ENCODE results near the gene DLX3.
A peak's percentile ranks its signal among the peaks of the same experiment; 100 is the strongest.

DLX3 gene

DNA sequence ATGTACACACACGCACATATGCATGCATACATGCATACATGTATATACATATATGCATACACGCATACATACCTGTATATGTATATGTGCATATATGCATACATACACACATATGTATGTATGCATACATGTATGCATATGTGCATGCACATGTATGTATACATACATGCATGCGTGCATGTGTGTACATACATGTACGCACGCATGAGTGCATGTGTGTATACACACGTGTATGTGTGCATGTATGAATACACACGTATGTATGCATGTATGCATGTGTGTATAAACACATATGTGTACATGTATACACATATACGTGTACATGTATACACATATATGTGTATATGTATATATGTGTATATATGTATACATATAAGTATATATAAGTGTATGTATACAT lies 28.5 kb upstream of the DLX3 start:
- no peak for DNase-seq (ENCODE audit: low read depth)

DNA sequence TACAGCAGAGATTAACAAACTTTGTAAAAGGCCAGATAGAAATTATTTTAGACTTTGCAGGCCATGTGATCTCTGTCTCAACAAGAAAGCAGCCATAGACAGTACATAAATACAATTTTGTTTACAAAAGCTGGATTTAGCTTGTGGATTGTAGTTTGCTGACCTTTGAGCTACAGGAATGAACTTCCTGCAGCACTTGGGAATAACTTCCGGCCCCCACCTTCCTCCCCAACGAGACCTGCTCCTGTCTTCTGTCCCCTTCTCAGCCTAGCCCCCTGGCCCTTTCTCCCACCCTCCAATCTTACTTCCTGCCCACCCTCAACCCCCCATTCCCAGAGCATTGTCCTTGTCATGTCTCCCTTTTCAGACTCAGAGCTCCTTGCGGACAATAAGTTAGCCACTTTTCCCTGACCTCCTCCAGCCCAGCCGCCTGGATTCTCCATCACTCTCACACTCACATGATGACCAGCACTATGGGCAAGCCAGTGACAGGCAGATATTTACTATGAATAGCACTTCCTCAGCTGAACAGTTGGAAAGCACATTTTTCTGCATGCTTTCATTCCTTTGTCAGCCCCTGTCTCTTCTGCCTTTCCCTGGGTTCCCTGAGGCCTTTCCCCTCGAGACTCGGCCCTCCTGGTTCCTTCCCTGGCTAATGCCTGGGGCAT lies 27.6 kb upstream of the DLX3 start:
- DNase-seq (ENCODE audit: low read depth) = peak; percentile 53

DNA sequence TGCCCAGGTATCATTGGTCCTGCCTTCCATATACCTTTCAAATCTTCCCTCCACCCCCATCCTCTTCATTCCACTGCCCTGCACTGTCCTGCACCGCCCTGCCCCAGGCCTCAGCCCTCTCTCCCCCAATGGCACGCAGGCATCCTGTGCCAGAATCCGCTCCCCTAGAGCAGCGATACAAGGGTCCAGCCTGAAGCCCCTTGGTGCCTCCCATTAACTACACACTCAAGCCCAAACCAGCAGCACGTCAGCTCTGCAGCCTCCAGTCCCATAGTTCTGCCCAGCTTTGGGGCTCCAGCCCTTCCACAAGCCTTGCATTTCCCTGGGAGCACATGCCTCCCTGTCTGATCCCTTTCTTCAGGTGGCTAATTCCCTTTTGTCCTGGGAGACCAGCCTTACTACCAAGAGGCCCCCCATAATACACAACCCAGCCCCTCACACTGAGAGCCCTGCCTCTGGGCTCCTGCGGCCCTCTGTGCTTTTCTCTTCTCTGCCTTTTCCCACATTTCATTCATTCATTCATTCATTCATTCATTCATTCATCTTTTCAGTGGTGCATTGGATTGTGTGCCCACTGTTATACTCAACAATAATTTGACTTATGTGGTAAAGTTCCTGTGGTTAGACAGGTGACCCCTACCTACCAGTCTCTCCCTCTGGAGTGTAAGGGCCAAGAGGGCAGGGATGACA lies 26.8 kb upstream of the DLX3 start:
- no peak for DNase-seq (ENCODE audit: low read depth)

DNA sequence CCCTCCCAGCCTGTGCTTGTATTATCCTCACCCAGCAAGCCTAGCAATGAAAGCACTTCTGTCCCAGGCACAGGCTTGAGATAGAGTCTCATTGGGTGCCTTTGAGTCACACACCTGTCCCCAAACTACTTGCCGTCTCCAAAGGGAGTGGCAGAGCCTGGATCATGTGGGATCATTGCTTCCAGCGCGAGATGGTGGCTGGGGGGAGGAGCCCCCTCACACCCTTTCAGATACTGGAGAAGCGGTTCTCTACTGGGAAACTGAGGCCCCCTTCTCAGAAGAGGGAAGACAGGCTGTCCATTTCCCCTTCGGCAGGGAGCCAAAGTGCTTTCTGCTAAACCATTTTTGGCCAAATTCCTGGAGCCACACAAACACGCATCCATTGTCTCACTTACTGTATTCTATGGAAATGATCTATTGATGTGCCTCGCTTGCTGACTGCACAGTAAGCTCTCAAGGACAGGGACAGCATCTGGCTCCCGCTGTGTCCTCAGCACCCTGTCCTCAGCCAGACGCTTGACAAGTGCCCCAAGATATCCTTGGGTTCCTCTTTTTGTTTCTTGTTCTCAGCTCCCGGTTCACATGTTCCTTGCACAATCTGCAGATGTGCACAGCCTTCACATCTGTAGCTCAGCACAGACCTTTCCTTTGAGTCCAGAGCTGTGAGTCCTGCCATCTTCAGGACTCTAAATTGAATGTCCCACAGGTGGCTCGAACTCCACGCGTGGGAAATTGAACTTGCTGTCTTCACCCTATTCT lies 26.0 kb upstream of the DLX3 start:
- DNase-seq (ENCODE audit: low read depth) = no peak

DNA sequence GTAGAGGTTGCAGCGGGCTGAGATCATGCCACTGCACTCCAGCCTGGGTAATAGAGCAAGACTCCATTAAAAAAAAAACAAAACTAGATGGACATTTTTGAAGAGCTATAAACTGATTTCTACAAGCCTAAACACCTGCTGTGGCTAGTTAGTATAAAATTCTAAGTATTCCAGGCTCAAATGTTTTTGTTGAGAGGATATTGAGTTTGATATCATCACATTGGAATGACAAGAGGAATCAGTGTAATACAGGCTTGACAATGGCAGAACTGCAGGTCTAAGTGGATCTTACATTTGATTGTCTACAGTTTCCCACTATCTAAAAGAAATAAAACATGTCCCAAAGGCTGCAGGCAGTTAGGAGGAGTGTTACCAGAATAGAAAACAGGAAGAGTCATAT lies 23.9 kb upstream of the DLX3 start:
- peak; percentile 48 for DNase-seq (ENCODE audit: low read depth)

DNA sequence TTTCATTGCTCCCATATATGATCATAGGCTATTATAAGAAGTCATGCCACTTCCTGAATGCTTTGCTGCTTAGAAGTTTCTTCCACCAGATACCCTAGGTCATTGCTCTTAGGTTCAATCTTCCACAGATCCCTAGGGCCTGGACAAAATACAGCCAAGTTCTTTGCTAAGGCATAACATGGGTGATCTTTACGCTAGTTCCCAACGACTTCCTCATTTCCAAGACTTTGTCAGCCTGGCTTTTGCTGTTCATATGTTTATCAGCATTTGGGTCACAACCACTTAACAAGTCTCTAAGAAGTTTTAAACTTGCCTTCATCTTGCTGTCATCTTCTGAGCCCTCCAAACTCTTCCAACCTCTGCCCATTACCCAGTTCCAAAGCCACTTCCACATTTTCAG lies 20.1 kb upstream of the DLX3 start:
- no peak for DNase-seq (ENCODE audit: low read depth)

DNA sequence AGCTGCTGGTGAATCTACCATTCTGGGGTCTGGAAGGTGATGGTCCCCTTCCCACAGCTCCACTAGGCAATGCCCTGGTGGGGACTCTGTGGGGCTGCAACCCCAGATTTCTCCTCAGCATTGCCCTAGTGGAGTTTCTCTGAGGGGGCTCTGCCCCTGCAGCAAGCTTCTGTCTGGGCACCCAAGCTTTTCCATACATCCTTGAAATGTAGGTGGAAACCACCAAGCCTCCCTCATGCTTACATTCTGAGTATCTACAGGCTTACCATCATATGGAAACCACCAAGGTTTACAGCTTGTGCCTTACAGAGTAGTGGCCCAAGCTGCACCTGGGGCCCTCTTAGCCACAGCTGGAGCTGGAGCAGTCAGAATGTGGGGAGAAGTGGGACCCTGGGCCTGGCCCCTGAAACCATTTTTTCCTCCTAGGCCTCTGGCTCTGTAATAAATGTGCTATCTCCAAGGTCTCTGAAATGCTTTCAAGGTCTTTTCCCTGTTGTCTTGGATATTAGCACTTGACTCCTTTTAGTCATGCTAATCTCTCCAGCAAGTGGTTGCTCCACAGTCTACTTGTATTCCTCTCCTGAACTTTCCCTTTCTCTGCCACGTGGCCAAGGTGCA lies 19.6 kb upstream of the DLX3 start:
- DNase-seq (ENCODE audit: low read depth) = no peak

DNA sequence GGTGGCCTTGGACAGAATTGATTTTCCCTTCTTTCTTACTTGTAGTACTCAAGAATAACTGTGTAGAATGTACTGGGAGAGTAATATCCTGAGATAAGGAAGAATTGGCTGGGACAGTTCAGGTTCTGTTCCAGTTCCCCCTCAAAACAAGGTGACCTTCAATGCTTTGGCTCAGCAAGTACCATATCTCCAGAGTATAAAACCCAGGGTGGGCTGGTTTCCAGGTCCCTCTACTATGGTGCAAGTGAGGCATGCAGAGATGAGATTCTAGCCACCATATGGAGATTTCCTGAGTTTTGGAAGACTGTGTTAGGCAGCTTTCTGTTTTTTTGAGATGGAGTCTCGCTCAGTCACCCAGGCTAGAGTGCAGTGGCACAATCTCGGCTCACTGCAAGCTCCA lies 18.1 kb upstream of the DLX3 start:
- DNase-seq (ENCODE audit: low read depth) = no peak

DNA sequence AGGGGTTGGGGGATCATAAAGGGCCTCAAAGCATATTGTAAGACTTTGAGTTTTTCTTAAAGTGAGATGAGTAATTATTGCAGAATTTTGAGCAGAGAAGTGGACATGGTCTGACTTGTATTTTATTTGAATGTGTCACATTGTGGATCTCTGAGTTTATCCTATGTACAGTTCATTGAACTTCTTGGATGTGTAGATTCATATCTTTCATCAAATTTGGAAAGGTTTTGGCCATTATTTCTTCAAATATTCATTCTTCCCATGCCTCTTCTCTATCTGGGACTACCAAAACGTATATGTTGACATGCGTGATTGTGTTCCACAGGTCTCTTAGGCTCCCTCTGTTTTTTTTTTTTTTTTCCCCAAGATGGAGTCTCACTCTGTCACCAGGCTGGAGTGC lies 14.3 kb upstream of the DLX3 start:
- DNase-seq (ENCODE audit: low read depth) = no peak

DNA sequence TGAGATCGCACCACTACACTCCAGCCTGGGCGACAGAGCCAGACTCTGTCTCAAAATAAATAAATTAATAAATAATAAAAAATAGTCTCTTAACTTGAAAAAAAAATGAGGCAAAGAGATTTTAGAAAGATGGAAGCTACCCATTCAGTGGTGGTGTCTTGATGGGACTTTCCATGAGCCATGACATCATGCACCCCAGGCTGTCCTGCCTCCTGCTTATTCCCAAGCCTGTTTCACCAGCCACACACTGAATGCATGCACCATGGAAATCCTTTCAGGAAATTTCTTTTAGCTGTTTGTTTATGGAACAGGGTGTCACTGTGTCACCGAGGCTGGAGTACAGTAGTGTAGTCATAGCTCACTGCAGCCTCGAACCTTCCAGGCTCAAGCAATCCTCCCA lies 8.9 kb upstream of the DLX3 start:
- no peak for DNase-seq (ENCODE audit: low read depth)

DNA sequence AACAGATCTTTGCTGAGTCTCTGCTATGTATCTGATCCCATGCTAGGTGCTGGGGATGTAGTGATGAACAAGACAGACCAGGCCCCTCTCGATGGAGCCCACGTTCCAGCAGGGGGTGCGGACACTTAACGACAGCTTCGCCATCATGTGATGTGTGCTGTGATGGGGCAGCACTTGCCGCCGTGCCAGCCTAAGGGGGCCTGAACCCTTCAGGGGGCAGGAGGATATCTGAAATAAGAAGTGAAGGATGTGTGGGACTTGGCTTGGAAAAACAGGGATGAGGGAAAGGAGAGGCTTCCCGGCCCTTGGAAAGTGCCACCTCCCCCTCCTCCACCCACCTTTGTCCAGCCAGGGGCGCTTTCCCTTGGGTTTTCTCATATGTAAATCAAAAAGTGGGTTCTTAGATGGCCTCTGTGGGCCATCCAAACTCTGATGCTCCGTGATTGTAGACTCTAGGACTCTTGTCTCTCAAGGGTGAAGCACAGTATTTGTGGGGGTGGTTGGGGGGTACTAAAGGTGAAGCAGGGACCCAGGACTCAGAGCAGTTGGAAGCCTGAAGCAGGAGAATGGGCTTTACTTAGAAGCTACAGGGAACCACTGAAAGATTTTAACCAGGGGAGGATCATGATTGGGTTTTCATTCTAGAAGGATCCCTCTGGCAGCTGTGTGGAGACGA lies 4.0 kb upstream of the DLX3 start:
- DNase-seq (ENCODE audit: low read depth) = no peak

DNA sequence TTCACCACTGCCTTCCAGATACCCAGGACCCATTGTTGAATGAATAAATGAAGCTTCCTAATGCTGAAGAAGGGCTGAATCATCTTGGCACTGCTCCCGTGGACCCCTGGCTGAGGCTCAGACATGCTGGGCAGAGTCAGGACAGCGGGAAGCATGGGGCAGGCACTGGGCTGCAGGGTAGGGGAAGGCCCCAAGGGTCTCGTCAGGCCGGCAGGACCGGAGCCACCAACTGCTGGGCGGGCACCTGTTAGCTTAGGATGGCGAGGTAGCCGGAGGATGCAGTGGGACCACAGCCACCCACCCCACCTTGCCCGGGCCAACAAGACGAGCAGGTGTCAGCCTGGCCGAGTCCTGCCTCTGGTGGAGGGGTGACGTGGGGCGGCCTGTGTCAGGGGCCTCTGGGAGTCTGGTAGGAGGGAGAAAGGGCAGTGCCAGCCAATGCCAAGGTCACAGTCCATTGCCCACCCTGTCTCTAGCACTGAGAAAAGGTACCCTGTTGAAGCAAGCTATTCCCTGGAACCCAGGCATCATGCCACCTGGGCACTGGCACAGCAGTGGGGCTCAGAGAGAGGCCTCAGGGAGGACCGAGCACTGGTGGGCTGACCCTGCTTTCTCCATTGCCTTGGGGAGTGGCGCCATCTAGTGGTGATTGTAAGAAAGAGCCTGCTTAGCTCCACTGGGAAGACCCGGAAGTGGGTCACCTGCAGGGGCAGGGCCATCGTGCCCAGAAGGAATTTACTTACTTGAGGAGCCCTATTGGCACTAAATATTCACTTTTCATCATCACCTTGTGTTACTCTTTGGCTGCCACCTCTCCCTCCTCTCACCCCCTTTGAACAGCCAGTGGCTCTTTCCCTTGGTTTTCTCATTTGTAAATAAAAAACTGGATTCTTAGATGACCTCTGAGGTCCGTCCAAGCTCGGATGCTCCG lies 3.0 kb upstream of the DLX3 start:
- peak; percentile 85 for DNase-seq (ENCODE audit: low read depth)

DNA sequence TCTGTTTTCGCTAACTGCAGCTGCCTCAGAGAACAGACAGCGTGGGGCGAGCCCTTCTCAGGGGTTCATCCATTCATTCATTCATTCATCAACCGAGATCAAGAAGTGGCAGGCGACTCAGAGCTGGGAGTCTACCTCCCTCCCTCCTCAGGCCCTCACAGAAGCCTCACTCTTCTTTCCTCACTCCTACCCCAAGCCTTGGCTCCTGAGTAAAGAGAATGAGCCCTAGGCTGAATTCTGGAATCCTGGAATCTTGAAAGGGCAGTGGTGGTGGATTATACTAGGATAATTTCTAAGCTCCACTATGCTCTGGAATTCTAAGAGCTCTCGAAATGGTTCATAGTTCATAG lies 2.3 kb upstream of the DLX3 start:
- DNase-seq (ENCODE audit: low read depth) = no peak

DNA sequence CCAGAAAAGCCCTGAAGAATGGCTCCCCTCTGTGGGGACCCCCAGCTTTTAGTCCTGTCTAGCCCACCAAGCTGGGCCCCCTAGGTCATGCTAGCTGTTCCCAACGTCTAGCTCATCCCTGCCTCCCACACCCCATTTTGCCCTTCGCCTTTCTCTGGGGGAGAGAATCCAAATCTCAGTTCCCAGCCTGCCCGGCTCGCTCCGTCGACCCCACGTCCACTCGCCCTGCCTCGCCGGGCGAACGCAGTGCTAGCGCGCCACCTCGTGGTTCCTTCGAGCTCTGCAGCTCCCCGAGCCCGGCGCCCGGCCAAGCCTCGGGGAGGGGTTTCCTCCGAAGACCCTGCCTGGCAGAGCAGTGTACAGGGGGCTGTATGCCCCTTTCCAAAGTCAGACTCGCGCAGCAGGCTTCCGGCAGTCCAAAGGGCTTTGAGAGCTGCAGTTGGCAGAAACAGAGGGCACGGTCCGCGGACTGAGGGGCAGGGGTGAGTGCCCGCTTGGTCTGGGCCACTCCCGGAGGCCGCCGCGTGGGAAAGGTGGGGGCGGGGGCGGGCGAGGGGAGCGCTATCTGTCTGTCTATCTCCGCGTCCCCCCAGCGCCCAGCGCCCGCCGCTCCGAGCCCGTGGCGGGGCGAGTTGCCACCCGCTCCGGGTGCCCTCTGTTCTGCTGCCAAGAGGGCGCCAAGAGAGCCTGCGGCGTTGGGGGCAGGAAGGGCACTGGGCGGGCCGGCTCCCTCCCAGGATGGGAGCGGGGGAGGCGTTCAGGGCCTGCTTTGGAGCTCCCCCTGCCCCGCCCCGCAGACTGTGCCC lies 1.7 kb upstream of the DLX3 start:
- peak; percentile 44 for DNase-seq (ENCODE audit: low read depth)

DNA sequence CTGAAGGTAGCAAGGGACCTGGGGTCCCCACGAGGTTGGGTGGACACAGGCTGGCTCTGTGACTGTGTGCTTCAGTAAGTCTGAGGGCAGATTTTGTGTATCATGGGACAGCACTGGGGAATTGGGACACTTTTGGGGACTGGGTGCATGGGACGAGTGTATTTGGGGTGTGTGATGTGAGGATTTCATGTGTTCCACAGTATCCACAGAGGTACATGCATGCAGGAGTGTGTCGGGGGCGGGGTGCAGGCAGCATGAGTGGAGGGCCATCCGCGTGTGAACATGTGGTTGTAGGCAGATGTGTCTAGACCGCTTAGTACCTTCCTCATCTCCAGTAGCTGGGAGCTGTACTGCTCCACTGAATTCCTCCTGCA lies 1.1 kb upstream of the DLX3 start:
- DNase-seq (ENCODE audit: low read depth) = no peak

DNA sequence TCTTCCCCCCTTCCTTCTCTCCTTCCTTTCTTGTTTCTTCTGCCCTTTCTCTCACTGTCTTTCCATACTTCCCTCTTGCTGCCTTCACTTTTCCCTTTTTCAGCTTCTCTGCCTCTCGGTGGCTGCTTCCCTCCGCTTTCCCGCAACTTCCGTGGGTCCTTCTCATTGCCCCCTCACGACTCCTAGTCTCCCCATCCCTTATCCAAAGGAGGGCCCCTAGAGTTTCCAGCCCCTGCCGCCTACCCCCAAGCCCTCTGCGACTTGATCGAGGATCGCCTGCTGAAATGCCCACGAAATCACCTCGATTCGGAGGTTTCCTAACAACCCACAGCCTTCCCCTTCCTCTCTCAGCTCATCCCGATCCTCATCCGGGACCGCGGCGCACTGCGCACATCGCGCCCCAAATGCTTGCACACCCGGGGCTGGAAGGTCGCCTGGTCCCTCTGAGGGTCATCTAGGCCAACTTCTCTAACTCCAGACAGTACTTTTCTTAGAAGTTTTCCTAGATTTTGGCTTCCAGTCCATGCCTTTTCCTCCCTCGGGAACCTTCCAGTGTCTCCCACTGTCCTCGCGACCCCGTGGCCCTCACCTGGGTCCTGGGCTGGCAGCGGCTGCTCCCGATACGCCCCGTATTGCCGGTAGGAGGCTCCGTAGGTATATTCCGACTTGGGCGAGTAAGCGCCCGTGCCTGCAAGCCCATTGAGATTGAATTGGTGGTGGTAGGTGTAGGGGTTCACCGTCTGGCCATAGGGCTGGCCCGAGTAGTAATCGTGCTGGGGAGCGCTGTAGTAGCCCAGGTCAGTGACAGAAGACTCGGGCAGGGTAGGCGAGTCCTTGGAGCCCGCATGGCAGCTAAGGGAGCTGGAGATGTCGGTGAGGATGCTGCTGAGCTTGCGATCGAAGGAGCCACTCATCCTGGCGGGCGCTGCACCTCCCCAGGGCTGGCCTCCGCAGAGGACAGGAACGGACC lies 654 bp downstream of the DLX3 start:
- DNase-seq (ENCODE audit: low read depth) = no peak

DNA sequence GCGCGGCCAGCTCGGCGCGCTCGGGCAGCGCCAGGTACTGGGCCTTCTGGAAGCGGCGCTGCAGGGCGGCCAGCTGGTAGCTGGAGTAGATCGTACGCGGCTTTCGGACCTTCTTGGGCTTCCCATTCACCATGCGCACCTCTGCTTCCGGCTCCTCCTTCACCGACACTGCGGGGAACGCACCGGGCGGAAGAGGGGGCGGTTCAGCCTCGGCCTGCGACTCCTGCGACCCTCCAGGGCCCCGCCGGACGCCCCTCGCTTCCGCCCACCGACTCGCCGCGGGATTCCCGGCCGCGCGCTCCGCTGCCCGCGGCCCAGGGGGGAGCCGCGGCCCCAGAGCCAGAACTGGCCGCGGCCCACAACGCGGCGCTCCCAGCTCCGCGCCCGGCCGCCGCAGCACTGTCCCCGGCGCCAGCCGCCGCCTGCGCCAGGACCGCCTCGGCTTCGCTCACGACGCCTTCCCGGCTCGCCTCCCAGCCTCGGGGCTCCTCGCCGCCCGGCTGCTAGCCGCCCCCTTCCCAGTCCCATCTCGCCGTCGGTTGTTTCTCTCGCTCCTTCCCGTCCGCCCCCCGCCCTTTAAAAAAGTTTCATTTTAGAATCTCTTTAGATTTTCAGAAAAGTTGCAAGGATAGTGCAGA lies 1.5 kb downstream of the DLX3 start:
- DNase-seq (ENCODE audit: low read depth) = no peak

DNA sequence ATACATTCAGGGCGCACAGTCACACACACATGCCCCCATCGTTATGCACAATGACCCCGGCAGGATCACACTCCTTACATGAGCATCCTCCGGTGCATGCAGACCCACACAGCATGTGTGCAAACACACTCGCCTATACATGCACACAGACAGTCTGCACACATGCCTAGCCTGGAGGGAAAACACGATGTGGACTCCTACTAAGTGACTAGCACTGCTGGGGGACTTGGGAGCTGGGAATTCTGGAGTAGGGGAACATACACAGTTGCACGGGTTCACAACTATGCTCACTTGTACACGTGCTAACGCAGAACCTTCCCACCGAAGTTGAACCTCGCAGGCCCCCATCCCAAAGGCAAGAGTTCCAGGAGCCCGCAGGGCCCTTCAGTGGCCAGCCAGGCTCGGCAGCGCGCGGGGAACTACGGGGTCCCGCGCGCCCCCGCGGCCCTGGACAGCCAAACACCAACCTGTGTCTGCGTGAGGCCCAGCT lies 2.0 kb downstream of the DLX3 start:
- DNase-seq (ENCODE audit: low read depth) = no peak
